Measurements from ENCODE around the gene BANF2.
"Not testable (repeated sequence)": the region's sequence is repeated elsewhere in the genome, so short reads cannot be mapped to it uniquely, and the experiment has no call there.

BANF2 gene

DNA sequence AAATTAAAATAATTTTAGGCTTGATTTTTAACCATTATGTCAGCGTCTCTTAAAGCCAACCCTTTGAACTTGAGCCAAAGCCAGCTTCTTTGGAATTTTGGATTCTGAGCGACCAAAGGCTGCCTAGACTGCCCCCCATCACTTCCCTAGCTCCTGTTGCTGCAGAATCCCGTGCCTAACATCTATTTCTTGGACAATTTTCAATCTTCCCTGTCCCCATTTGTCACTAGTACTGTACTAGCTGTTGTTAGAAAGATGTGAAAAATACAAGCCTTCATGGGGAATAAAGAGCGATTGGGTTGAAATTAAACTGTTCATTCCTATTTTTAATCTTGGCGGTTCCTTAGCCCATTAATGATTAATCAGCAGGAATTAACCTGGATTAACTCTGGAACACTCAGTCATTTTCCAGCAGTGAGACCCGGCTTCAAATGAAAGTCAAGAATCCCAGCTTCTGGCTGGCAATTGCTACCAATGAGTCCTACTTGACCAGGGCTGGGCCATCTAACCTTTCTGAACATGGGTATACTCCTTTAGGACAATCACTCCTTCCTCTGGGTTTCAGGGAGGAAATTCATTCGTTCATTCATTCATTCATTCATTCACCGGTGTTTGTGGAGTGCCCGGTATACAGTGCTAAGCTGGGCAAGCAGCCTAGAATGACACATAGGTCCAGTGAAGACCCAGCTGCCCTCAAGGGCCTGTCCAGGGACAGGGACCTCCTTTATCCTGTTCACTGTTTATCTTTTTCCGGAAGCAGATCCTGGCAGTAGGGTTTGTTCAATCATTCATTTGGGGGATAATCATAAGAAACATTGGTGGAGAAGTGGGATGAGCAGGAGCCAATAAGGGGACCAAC is 16.3 kb upstream of the BANF2 start:
- DNase-seq (ENCODE audit: low spot score), result no peak

DNA sequence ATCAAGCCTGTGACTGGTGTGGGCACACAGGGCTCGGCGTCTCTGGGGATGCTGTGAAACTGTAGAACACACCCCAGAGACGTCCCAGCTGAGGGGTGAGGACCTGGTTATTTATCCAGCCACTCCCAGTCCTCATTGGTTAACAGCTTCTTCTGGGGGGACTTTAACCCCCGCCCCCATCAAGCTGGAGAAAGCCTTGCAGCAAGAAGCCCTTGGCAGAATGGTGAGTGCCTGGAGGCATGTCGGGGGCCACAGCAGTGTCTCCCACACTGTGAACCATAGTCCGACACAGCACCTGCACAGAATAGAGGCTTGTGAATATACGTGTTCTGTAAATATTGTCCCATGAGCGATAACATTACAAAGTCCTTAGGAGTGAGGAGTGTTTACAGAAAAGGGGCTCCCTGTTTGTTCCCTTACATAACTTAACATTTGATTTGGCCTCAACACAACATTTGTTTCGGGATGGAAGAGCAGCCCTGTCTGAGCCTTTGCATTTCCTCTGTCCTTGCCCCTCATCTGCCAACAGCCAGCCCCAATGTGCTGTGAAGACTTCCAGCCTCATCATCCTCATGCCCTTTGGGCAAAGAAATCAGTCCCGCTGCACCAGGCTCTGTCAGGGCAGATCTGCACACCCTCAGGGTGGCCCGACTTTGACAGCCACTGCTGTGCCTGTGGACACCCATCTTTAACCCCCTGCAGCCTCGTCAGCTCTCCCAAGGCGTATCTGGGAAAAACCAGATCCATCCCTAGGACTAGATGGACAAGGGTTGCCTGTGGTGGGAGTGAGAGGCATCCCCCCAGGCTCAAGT is 15.5 kb upstream of the BANF2 start:
- DNase-seq (ENCODE audit: low spot score), result no peak

DNA sequence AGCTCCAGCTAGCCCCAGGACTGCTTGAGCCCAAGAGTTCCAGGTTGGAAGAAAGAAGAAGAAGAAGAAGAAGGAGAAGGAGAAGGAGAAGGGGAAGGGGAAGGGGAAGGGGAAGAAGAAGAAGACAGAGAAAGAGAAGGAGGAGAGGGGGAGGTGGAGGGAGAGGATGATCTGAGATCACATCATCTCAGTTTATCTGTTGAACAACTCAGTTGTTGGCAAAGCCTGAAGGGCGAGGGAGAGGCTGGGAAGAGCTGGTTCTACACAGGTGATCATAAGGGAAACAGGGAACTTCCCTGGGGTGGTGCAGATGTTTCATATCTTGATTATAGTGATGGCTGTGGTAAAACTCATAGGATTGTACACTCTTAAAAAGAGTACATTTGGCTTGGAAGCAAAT is 14.6 kb upstream of the BANF2 start:
- DNase-seq (ENCODE audit: low spot score), result no peak

DNA sequence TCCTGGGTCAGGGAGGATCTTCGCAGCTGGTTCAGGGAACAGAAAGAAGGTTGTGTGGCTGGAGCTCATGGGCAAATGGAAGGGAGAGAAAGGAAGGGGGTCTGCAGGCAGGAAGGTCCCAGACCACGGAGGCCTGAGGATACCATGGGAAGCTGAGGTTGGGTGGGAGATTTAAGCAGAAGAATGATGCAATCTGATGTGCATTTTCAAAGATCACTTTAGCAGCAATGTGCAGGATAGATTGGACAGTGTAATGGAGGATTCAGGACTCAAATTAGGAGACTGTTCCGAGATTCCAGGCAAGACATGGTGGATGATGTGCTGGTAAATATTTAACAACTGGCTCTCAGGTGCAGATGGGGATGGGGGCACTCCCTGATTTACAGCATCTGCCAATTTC is 12.0 kb upstream of the BANF2 start:
- no peak for DNase-seq (ENCODE audit: low spot score)

DNA sequence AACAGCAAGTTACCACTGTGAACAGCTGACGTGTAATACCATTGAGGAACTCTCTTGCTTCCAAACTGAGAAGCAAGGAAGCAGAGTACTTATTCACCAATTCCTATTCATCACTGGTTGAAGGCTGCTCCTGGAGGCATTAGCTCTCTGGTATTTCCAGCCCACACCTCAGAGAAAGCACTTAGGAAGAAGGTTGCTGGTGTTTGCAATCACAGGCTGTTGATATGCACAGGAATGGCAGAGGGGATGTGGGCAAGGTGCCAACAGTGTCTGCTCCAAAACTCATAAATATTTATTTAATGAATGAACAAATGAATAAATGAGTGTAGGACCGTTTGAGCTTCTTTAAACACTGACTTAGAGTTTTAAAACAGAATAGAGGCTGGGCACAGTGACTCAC is 10.8 kb upstream of the BANF2 start:
- no peak for DNase-seq (ENCODE audit: low spot score)

DNA sequence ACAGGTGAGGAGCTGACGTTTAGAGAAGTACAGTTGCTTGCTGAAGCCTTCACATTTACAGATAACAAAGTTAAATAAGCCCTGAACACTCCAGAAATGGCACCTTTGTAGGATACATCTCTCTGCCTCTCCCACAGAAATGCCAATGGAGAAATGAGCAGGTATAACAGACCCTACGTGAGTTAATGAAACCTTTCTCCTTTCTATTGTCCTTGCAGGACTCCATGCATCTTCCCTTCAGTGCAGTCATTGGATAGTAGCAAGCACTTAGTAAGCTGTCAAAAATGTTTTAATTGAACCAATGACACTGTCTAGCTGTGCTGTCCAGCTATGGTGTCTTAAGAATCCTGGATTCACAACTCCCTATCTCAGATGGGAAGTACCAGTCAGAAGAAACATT is 9.6 kb upstream of the BANF2 start:
- DNase-seq (ENCODE audit: low spot score), result no peak

DNA sequence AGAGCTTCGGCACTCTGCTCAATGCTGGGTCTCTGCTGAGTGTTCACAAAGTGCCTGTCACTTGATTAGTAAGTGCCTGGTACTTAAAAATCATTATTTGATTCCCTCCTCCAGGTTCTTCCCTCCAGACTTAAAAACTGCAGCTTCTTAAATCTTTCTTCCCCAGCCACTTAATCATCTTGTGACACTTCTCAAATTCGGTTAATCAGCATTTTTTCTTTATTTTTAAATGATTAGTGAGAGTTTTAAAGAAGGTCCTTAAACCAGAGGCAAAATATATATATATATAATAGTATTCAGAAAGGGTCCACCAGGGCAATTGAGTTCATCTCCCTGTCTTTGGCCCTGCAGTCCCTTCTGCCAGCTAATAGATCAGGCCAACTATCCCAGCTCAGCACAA is 8.0 kb upstream of the BANF2 start:
- no peak for DNase-seq (ENCODE audit: low spot score)

DNA sequence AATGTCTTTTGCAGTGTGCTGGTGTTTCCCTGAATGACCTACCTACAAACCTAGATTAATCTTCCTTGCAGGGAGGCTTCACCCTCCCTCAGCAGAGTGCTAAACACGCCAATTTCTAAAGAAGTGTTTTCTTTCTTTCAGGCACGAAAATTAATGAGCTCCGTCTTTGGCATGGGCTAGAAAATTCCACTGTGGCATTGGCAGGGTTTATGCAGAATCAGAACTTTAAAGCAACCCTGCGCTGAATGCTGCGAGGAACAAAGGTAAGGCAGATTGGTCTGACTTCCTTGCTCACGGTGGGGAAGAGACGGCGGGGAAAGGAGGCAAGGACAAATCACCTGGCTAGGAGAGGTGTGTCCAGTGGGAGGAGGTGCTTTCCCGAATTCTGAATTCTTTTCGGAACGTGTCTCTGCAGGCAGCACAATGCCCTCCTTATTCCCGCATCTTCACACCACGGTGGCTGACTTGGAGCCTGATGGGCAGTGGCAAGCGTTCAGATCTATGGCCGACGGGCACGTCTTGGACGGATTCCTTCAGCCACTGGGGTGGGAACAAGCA is 6.2 kb upstream of the BANF2 start:
- DNase-seq (ENCODE audit: low spot score), result no peak

DNA sequence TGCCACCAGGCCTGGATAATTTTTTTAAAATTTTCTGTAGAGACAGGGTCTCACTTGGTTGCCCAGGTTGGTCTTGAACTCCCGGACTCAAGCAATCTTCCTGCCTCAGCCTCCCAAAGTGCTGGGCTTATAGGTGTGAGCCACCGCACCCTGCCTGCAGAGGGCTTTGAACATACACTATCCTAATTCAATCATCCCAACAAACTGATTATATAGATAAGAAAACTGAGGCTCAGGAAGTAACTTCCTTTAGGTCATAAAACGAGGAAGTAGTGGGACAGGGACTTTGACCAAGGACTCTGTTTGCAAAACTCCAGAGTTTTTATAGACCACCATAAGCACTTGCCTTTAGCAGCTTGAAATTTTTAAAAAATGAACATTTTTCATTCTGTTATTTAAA is 5.0 kb upstream of the BANF2 start:
- no peak for DNase-seq (ENCODE audit: low spot score)

DNA sequence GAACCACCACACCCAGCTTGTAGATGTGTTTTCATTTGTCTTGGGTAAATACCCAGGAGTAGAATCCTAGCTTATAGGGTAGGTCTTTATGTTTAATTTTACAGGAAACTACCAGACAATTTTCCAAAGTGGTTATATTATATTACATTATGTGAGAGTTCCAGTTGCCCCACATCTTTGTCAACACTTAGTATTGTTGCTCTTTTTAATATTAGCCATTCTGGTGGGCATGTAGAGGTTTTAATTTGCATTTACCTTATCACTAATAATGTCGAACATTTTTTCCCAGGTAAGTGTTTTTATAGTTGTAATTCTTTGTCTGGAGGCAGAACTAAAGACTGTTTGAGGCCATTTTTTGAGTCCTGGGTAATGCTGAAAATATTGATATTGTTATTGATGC is 3.5 kb upstream of the BANF2 start:
- DNase-seq (ENCODE audit: low spot score), result no peak

DNA sequence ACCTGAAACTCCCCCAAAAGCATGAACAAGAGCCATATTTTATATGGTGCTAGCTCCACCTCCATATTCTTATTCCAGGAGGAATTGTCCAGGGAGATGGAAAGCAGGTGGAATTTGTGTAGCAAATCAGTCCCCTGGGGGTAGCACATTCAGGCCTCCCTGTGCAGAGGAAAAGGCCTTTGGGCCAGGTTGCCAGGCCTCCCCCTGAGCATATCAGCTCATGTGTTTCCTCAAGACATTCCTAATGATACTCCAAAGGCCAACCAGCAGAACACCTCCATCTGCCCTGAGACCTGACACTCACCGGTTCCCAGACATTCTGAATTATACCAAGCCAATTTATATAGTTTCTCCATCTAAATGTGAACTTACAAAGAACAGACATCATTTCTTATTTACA is 2.6 kb upstream of the BANF2 start:
- DNase-seq (ENCODE audit: low spot score), result no peak

DNA sequence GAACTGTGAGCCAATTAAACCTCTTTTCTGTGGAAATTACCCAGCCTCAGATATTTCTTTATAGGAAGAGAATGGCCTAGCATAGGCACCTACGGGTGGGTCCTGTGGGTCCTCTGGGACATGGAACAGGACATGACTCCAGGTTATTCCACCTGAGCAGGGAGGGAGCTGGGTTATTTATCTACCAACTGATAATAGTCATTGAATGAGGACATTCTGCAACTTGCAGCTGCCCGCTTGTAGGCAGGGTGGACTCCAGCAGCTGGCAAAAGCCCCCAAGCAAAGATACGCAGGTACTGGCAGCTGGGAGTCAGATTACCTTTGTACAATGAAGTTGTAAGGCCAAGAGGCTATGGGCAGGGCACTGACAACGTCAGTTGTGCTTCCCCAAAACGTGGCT is 1.4 kb upstream of the BANF2 start:
- no peak for DNase-seq (ENCODE audit: low spot score)

DNA sequence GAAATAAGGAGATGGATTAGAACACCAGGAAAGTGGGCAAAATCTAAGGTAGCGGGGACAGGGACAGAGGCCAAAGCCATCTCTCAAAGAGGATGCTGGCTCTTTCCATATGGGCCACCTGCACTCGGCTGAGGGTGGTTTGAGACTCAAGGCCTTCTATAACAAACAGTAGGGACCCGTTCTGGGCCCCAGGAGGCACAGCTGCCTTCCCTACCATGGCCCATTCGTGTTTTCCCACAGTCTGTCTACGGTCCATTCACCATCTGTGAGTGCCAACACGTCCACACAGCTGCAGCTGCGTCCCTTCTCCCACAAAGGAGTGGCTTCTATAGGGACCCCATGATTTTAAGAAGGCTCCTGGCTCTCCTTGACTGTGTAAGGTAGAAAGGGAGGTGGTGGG is 871 bp downstream of the BANF2 start:
- DNase-seq (ENCODE audit: low spot score), result no peak

DNA sequence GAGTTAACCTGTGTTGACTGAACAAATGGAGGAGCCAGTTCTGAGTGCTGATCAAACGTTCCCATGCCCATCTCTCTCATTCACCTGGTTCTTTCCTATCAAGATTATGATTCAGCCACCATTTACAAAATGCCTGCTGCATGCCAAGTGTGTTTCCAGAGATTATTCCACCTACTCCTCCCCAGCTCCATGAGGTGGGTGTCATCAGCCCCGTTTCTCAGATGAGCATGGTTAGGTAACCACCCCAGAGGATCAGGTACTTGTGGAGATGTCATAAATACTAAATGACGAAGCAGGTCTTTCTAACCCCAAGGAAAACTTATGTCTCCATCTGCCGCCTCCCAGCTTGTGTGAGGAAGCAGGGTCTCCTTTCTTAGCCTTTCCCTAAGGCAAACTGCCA is 2.1 kb downstream of the BANF2 start:
- DNase-seq (ENCODE audit: low spot score), result no peak

DNA sequence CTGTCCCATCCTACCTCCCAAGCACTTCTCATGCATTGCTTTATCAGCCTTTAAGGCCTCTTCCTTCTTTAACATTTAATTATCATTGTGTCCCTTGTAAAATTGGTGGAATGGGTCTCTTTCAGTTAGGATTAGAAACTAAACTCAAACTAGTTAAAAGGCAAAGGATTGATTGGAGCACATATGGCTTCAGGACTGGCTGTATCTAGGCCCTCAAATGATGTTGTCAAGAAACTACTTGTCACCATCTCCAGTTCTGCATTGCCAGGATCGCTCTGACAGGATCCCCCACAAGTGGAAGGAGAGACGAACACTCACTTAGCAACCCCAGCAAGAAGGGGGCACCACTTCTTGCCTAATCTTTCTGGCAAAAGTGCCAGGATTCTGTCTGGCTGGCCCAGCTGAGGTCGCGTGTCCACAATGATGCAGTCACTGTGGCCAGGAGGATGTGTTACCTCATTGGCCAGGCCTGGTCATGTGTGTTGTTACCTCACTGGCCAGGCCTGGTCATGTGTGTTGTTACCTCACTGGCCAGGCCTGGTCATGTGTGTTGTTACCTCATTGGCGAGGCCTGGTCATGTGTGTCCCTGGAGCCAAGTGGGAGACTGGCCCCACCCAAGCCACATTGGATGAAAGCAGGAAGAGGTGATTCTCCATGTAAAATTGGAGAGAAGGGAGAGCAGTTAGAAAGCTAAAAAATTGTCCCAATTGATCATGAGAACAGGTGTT is 5.0 kb downstream of the BANF2 start:
- DNase-seq (ENCODE audit: low spot score), result no peak

DNA sequence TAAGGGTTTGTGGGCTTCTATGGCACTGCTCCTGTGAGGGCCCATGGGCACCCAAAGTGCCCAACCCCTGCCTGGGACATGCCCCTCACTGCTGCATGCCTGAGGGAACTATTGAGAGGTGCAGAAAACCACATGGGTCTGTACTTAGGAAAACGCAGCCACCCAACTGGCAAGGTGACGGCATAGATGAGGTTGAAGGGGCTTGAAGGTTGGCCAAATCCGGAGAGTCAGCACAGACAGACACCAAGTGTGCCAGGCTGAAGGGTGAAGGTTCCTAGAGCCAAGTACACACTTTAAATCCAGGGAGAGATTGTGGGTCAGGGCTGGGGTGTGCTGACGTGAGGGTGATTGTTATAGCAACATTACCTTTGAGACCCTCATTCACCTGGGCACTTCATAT is 6.2 kb downstream of the BANF2 start:
- no peak for DNase-seq (ENCODE audit: low spot score)

DNA sequence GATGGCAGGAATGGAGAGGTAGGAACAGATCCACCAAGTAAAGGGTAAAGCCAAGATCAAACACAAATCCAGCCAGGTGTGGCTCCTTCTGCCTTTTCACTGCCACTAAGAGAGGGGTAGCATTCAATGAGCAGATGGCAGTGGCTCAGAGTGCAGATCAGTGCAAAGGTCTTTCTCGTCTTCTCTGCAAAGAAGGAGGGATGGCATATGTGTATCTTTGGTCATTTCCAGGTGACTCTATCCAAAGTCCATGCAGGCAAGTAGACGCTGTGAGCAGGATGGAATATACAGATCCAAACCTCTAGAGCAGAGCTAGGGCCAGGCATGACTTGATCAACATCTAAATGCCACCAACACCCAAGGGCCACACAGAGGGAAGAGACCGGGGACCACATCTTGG is 6.9 kb downstream of the BANF2 start:
- no peak for DNase-seq (ENCODE audit: low spot score)

DNA sequence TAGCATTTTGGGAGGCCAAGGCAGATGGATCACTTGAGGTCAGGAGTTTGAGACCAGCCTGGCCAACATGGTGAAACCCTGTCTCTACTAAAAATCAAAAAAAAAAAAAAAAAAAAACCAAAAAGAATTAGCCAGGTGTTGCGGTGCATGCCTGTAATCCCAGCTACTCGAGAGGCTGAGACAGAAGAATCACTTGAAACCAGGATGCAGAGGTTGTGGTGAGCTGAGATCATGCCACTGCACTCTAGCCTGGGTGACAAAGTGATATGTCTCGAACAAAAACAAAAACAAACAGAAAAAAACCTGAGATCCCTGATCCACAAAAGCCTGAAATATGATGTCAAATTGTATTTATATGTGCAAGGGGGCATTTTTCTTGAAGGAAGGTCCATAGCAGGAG is 8.2 kb downstream of the BANF2 start:
- DNase-seq (ENCODE audit: low spot score), result not testable (repeated sequence)

DNA sequence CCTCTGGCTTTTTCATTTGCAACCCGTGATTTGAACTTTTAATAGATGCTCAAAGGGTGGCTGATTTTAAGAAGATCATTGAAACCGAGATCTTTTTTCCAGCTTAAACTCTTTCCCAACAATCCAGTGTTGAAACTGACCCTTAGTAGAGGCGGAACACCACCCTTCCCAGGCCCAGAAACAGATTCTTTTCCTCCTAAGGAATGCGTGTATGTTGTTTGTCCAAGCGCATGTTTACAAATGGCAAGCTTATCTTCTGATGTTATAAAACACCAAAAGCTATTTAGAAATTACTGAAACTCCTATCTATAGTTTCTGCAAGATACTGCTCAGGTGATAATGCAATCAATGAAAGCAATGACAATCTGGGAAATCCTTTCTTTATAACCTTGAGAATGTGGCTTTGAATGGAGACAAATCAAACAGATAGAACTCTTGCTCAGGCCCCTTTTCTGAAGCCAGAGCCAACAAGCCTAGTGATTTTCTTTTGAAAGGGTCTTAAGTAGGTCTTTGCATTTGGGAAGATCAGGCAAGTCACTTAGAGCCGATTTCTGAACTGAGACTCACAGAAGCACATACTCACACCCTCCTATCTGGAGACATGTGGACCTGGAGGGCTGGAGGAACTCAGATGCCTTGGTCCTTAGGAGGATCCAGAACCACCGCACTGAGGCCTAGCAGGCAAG is 9.1 kb downstream of the BANF2 start:
- DNase-seq (ENCODE audit: low spot score), result no peak

DNA sequence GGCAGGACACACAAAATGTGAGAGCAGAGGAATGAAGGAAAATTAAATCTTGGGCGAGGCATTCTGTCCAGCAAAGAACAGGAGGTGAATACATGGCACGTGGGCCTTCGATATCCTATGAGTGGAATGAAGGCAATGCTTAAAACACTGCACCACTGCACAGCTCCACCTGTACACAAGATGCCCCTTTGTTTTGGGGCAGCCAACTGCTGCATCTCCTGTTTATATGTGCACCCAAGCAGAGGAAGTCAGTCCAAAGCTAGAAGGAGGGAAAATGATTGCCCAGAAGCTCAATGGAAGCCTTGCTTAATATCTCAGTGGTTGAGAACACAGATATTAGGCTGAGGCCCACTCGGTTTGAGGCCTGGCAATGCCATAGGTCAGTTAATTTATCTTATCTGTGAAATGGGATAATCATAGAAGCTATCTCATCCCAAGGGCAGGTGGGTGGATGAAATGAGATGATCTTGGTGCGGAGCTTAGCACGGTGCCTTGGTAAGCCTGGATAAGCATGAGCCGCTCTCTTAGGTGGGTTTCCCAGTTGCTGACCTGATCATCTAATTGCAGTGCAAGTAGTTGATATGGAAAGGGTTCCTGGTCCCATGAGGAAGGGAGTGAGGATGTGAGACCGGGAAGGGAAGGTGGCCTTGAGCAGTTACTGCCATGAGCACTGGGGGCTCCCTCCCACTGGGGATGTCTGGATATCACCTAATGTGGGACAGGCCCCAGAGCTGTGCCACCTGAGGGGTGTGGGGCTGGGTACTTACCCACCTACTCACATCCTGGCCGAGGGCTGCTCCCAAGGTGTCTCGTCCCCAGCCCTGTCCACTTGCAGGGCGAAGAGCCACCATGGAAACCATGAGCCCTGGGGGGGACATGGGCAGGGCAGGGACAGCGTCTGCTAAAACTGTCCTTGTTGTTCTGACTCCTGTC is 9.9 kb downstream of the BANF2 start:
- no peak for DNase-seq (ENCODE audit: low spot score)

Measured in activated CD4-positive, alpha-beta T cell treated with anti-CD3 and anti-CD28 coated beads, Interleukin-2, Interleukin-4, amounts not matched to agents 100 ng/mL and 50 ng/mL, durations not matched to agents 16 hours and 8 hours (primary cell).